ENCODE data around the gene NOXO1.

GRCh38 chr16:2002406-2003230 is 21.3 kb upstream of the NOXO1 start:
- TF ChIP-seq CTCF (IDR thresholded peaks at IDR 0.05; ENCODE audit: poor library complexity) (no peak), EZH2 (IDR thresholded peaks at IDR 0.05; ENCODE audit: borderline replicate concordance) (no peak)
